ENCODE measurements around the gene DNAJC17.

DNA sequence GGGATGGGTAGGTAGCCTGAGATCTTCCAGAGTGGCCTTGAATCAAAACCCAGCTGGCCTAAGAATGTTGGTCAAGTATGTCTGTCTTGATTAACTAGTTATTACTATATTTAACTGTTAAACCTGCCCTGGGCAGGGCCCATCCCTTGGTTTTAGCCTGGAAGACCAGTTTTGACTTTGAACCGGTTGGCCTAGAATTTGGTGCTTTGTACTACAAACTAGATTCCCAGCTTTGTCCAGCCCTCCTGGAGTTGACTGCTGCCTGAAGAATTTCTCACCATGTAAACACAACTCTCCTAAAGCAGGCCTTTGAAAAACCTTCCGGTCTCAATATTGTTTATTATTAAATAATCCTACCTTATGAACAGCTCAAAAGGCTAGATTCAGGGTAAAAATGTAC is 21.5 kb downstream of the DNAJC17 start:
- TF ChIP-seq CTCF (IDR thresholded peaks at IDR 0.05; ENCODE audit: poor library complexity, severe bottlenecking) (no peak), EZH2 (IDR thresholded peaks at IDR 0.05; ENCODE audit: borderline replicate concordance, insufficient read depth, low read length, poor library complexity, severe bottlenecking) (no peak), SMC3 (conservative IDR thresholded peaks at IDR 0.05; ENCODE audit: poor library complexity) (no peak), EP300 (conservative IDR thresholded peaks at IDR 0.05; ENCODE audit: poor library complexity, severe bottlenecking) (no peak), MXI1 (conservative IDR thresholded peaks at IDR 0.05; ENCODE audit: poor library complexity, severe bottlenecking) (no peak)

Data from neural cell (in vitro differentiated cells).